Measurements from ENCODE around the gene NAV2. TPM values are rescaled to one million over a fixed set of nuclear protein-coding genes. Genes with fewer than 3 reads are reported as not detected.

NAV2 gene
- total and polyA plus RNA-seq, 4 donors: 5.0 to 250 (median 51.4) TPM

DNA sequence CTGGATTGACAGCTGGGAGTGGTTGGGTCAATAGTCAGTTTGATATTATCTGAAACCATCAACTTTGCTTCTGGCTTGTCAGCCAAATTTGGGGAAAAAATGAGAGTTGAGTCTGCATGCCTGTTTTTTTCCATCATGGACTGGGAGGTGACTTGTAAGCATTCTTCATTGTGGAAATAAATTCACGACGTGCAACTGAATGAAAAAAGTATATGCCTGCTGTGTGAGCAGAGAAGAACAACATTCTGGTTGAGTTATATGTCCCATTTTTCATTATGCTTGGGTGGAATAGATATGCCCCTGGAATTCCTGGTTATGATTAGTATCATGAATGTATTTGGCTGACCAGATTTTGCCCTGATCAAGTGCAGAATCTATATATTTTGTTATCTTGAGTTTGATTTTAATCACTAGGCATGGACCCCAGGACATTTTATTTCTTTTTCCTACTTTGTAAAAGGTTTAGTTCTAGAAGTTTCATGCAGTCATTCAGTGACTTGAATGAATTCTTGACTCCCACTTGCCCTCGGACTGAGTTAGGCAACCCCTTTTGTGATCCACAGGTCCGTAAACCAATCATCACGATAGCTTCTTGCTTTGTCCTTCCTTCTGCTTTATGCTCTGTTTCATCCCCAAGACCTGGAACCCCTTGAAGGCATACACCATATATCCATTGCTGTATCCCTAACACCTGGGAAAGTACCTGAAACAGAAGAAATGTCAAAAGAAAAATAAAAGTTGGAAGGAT, 205.8 kb downstream of the NAV2 start:
- intact Hi-C loops (cut with DNase I): no loop called here
- no peak for ATAC-seq (ENCODE audit: low FRiP score)
- H3K4me1 ChIP-seq (ENCODE audit: control insufficient read depth in 1 of 2, insufficient read depth in 2 of 2, low read length in 2 of 2): peaks cover 10 to 15% of the 10 kb centered on the region in 2 donors
- peak overlapping the region; percentile 60 to 93 for H3K27ac ChIP-seq (ENCODE audit: low read depth in 1 of 2, low read length in 2 of 2)
- DNase-seq: no peak
- H3K9me3 ChIP-seq (ENCODE audit: control insufficient read depth, low read length): no peaks in the 10 kb centered on the region
- 21 to 24% methylated on average over 5 of the region's 5 CpGs for WGBS, 2 donors
- peaks cover 3 to 6% of the 10 kb centered on the region in 2 donors for H3K36me3 ChIP-seq (ENCODE audit: control insufficient read depth in 1 of 2, insufficient read depth in 2 of 2, low read length in 1 of 2)
- no peak overlapping the region for H3K4me3 ChIP-seq (ENCODE audit: low read length in 2 of 2)
- no peaks in the 10 kb centered on the region for H3K27me3 ChIP-seq (ENCODE audit: control insufficient read depth in 1 of 2, insufficient read depth in 2 of 2, low read length in 1 of 2)

DNA sequence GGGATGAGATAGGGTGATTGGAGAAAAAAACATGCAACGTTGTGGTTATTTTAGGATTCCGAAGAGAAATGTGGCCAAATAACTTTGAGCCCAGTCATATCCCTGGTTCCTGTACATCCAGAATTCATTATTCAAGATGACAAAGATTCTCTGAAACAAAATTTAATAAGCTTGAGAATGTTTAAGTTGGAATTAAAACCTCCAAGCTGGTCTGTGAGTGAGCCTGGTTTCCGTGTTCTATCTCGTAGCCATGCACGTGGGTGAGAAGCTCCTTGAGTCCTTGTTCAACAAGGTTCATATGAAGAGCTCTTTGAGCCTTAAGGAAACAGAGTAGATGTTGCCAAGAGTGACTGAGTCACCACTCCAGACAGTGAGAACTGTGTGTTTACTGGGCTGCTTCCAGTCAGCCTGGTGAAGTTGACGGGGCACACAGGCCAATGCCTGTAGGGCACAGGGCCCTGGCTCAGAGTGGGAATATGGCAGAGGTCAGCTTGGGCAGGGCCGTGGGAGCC, 206.5 kb downstream of the NAV2 start:
- Histone ChIP-seq H3K4me3 (ENCODE audit: low read length in 2 of 2) (no peak overlapping the region), H3K27ac (ENCODE audit: low read depth in 1 of 2, low read length in 2 of 2) (peak overlapping the region; percentile 74 to 84), H3K9me3 (ENCODE audit: control insufficient read depth, low read length) (no peaks in the 10 kb centered on the region), H3K27me3 (ENCODE audit: control insufficient read depth in 1 of 2, insufficient read depth in 2 of 2, low read length in 1 of 2) (no peaks in the 10 kb centered on the region), H3K36me3 (ENCODE audit: control insufficient read depth in 1 of 2, insufficient read depth in 2 of 2, low read length in 1 of 2) (peaks cover 3 to 6% of the 10 kb centered on the region in 2 donors), H3K4me1 (ENCODE audit: control insufficient read depth in 1 of 2, insufficient read depth in 2 of 2, low read length in 2 of 2) (peaks cover 6 to 10% of the 10 kb centered on the region in 2 donors)
- intact Hi-C loops (cut with DNase I): no loop called here
- peak; percentile 84 for DNase-seq
- 4% methylated on average over 7 of the region's 7 CpGs for WGBS, 2 donors
- peak; percentile 87 for ATAC-seq (ENCODE audit: low FRiP score)

DNA sequence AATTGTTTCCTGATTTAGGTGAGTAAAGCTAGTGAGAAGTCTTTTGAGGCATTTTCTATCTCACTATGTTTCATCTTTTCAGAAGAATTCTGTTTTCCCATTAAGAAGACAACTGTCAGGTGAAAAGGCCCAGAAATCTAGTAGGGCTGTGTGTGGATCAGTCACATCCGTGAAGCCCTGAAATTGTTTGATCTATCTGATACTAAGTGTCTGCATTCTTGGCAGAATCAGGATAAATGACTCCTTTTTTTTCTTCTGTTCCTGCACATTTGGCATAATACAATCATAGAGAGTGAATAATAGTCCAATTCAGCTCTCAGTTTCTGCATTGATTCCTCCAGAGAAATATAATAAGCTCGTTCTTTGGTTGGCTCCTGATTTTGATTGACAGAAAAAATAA, 208.3 kb downstream of the NAV2 start:
- intact Hi-C loops (cut with DNase I): no loop called here
- ATAC-seq (ENCODE audit: low FRiP score) (no peak), DNase-seq (no peak)
- no peak overlapping the region for H3K4me3 ChIP-seq (ENCODE audit: low read length in 2 of 2)
- peaks cover 6 to 13% of the 10 kb centered on the region in 2 donors for H3K4me1 ChIP-seq (ENCODE audit: control insufficient read depth in 1 of 2, insufficient read depth in 2 of 2, low read length in 2 of 2)
- no peaks in the 10 kb centered on the region for H3K27me3 ChIP-seq (ENCODE audit: control insufficient read depth in 1 of 2, insufficient read depth in 2 of 2, low read length in 1 of 2)
- WGBS, 2 donors: 8 to 11% methylated on average over 2 of the region's 2 CpGs
- no peaks in the 10 kb centered on the region for H3K9me3 ChIP-seq (ENCODE audit: control insufficient read depth, low read length)
- peak overlapping the region in 1 of 2 donors; percentile 64 for H3K27ac ChIP-seq (ENCODE audit: low read depth in 1 of 2, low read length in 2 of 2)
- peaks cover 3 to 6% of the 10 kb centered on the region in 2 donors for H3K36me3 ChIP-seq (ENCODE audit: control insufficient read depth in 1 of 2, insufficient read depth in 2 of 2, low read length in 1 of 2)

DNA sequence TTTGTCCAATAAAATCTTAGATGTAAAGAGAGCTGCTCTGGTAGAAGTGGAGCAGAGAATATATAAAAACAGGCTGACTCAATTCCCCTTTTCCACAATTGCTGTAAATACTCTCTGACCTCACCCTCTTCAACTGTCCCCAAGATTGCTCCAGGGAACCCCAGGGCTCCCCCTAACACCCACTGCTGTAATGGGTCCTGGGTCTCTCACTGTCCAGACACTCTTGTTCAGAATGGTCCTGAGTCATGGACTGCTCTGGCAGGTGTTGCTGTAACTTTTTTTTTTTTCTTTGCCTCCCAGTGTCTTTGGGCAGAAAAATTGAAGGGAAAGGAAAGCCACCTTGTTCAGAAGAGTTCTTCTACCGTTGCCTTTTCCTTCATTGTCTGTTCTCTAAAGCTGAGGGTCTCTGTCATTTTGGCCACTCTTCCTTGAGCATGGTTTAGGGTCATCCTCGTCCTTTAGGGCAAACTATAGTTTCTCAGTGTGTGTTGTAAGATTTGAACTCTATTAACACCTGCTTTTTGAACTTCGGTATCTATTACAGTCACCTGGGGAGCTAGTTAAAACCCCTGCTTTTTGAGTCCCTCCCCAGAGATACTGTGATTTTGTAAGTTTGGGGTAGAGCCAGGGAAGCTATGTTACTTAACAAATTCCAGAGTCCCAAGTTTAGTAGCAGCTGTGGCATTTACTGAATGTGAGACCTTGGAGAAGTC, 209.5 kb downstream of the NAV2 start:
- DNase-seq (no peak), ATAC-seq (ENCODE audit: low FRiP score) (no peak)
- Histone ChIP-seq H3K4me1 (ENCODE audit: control insufficient read depth in 1 of 2, insufficient read depth in 2 of 2, low read length in 2 of 2) (peaks cover 8 to 13% of the 10 kb centered on the region in 2 donors), H3K27me3 (ENCODE audit: control insufficient read depth in 1 of 2, insufficient read depth in 2 of 2, low read length in 1 of 2) (no peaks in the 10 kb centered on the region), H3K36me3 (ENCODE audit: control insufficient read depth in 1 of 2, insufficient read depth in 2 of 2, low read length in 1 of 2) (peaks cover 3 to 4% of the 10 kb centered on the region in 2 donors), H3K9me3 (ENCODE audit: control insufficient read depth, low read length) (no peaks in the 10 kb centered on the region), H3K4me3 (ENCODE audit: low read length in 2 of 2) (no peak overlapping the region), H3K27ac (ENCODE audit: low read depth in 1 of 2, low read length in 2 of 2) (peak overlapping the region; percentile 19 to 61)
- intact Hi-C loops (cut with DNase I): no loop called here
- WGBS, 2 donors: 86 to 91% methylated on average over 3 of the region's 3 CpGs

DNA sequence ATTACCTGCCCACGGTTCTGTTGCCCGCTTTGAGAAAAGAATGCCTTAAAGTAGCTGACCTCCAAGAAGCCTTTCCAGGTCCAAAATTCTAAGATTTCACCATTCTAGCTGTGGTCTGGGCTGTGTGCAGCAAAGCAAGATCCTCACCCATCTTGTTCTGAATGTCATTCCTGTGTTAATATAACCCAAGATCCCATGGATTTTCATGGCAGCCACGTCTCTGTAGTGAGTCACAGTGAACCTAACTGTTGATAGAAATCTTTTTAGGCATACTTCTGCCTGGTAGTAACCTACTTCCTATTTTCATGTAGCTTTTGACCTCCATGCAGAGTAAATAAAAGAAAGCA, 210.0 kb downstream of the NAV2 start:
- Histone ChIP-seq H3K4me1 (ENCODE audit: control insufficient read depth in 1 of 2, insufficient read depth in 2 of 2, low read length in 2 of 2) (peaks cover 8 to 13% of the 10 kb centered on the region in 2 donors), H3K27ac (ENCODE audit: low read depth in 1 of 2, low read length in 2 of 2) (peak overlapping the region in 1 of 2 donors; percentile 52), H3K4me3 (ENCODE audit: low read length in 2 of 2) (no peak overlapping the region), H3K9me3 (ENCODE audit: control insufficient read depth, low read length) (no peaks in the 10 kb centered on the region), H3K36me3 (ENCODE audit: control insufficient read depth in 1 of 2, insufficient read depth in 2 of 2, low read length in 1 of 2) (peaks cover 2 to 3% of the 10 kb centered on the region in 2 donors), H3K27me3 (ENCODE audit: control insufficient read depth in 1 of 2, insufficient read depth in 2 of 2, low read length in 1 of 2) (no peaks in the 10 kb centered on the region)
- intact Hi-C loops (cut with DNase I): no loop called here
- no peak for DNase-seq
- no peak for ATAC-seq (ENCODE audit: low FRiP score)
- 52 to 60% methylated on average over 3 of the region's 3 CpGs for WGBS, 2 donors

DNA sequence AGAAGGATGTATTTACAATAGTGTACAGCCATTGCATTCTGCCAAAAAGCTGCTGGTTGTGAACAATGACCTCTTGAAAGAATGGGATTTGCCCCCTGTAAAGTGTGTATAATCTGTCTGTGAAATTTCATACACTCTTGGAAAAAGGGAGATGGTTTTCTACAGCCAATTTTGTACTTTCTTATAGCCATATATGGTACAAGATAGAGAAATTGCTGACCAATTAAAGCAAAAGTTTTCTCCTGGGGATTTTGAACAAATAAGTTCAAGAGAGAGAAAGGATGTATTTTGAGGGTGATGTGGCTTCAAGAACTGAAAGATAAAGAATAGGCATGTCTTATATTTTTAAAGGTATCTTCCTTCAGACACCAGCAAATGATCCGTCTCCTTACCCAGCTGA, 211.0 kb downstream of the NAV2 start:
- Histone ChIP-seq H3K27me3 (ENCODE audit: control insufficient read depth in 1 of 2, insufficient read depth in 2 of 2, low read length in 1 of 2) (no peaks in the 10 kb centered on the region), H3K4me3 (ENCODE audit: low read length in 2 of 2) (no peak overlapping the region), H3K9me3 (ENCODE audit: control insufficient read depth, low read length) (no peaks in the 10 kb centered on the region), H3K27ac (ENCODE audit: low read depth in 1 of 2, low read length in 2 of 2) (peak overlapping the region in 1 of 2 donors; percentile 49), H3K36me3 (ENCODE audit: control insufficient read depth in 1 of 2, insufficient read depth in 2 of 2, low read length in 1 of 2) (peaks cover 0 to 3% of the 10 kb centered on the region in 2 donors), H3K4me1 (ENCODE audit: control insufficient read depth in 1 of 2, insufficient read depth in 2 of 2, low read length in 2 of 2) (peaks cover 6 to 7% of the 10 kb centered on the region in 2 donors)
- WGBS, 2 donors: 28 to 40% methylated on average over 1 of the region's 1 CpG
- no peak for ATAC-seq (ENCODE audit: low FRiP score)
- intact Hi-C loops (cut with DNase I): no loop called here
- DNase-seq: no peak

DNA sequence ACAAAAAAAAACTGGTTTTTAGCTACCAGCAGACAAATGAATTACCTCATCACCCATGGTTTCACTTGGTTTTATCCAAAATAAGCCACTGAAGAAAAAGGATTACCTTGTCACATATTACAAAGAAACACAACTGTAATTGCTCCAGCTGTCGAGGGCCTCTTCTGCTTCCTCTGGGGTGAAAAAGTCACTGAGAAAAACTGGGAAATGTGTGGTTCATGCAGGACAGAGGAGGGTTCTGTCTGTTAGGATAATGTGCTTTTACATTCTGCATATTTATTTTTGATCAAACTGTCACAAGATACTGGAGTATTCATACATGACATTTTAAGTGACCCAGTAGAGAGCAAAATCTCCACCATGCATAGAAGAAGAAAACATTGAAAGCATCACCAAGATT, 211.7 kb downstream of the NAV2 start:
- Histone ChIP-seq H3K27ac (ENCODE audit: low read depth in 1 of 2, low read length in 2 of 2) (peak overlapping the region in 1 of 2 donors; percentile 9), H3K36me3 (ENCODE audit: control insufficient read depth in 1 of 2, insufficient read depth in 2 of 2, low read length in 1 of 2) (peaks cover 0 to 3% of the 10 kb centered on the region in 2 donors), H3K9me3 (ENCODE audit: control insufficient read depth, low read length) (no peaks in the 10 kb centered on the region), H3K4me1 (ENCODE audit: control insufficient read depth in 1 of 2, insufficient read depth in 2 of 2, low read length in 2 of 2) (peaks cover 6 to 7% of the 10 kb centered on the region in 2 donors), H3K27me3 (ENCODE audit: control insufficient read depth in 1 of 2, insufficient read depth in 2 of 2, low read length in 1 of 2) (no peaks in the 10 kb centered on the region), H3K4me3 (ENCODE audit: low read length in 2 of 2) (no peak overlapping the region)
- DNase-seq (no peak), ATAC-seq (ENCODE audit: low FRiP score) (no peak)
- 11 to 13% methylated on average over 1 of the region's 1 CpG for WGBS, 2 donors
- intact Hi-C loops (cut with DNase I): no loop called here

DNA sequence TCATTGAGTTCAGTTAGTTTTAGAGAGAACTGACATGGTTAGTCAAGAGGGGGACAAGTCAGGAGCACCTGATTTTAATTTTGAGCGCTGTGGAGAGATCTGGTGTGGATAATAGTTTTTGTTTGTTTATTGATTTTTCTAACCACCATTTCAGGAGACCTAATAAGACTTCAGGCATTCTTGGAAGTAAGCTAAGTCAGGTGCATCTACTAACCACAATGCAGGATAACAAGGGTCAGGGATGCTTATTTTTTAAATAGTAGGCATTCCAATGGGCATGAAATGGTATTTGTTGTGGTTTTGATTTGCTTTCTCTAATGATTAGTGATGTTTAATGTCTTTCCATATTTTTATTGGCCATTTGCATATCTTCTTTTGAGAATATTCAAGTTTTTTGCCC, 212.1 kb downstream of the NAV2 start:
- intact Hi-C loops (cut with DNase I): no loop called here
- ATAC-seq (ENCODE audit: low FRiP score) (no peak), DNase-seq (no peak)
- Histone ChIP-seq H3K27me3 (ENCODE audit: control insufficient read depth in 1 of 2, insufficient read depth in 2 of 2, low read length in 1 of 2) (no peaks in the 10 kb centered on the region), H3K4me3 (ENCODE audit: low read length in 2 of 2) (no peak overlapping the region), H3K4me1 (ENCODE audit: control insufficient read depth in 1 of 2, insufficient read depth in 2 of 2, low read length in 2 of 2) (peaks cover 6 to 7% of the 10 kb centered on the region in 2 donors), H3K27ac (ENCODE audit: low read depth in 1 of 2, low read length in 2 of 2) (no peak overlapping the region), H3K9me3 (ENCODE audit: control insufficient read depth, low read length) (no peaks in the 10 kb centered on the region), H3K36me3 (ENCODE audit: control insufficient read depth in 1 of 2, insufficient read depth in 2 of 2, low read length in 1 of 2) (peaks cover 0 to 3% of the 10 kb centered on the region in 2 donors)
- WGBS, 2 donors: 55 to 93% methylated on average over 1 of the region's 1 CpG
